HepG2 (cell line): ENCODE measurements around the gene MED23. TPM values are rescaled to one million over a fixed set of nuclear protein-coding genes. Genes with fewer than 3 reads are reported as not detected.
A peak's percentile ranks its signal among the peaks of the same experiment; 100 is the strongest.

Experiments used
- AFF4 ChIP-seq: sonication (generic); formaldehyde crosslinking; IDR thresholded peaks from 2 replicates; pipeline ENCODE4 v1.4.0; 2020; ENCODE audit warnings: missing genetic modification reagents
- ARID5B ChIP-seq: IDR thresholded peaks from 2 replicates; pipeline ENCODE4 v1.4.0; 2020; ENCODE audit warnings: mild to moderate bottlenecking, missing genetic modification reagents
- ATF6 ChIP-seq: sonication (generic); formaldehyde crosslinking; conservative IDR thresholded peaks from 2 replicates; pipeline ENCODE4 v1.4.0; 2020; ENCODE audit warnings: missing genetic modification reagents
- CBX2 ChIP-seq, 2 experiments: fragments of 200-600 bp in 1 of 2; sonication (generic); formaldehyde crosslinking in 1 of 2; IDR thresholded peaks; 2 replicates each; pipeline versions ENCODE4 v1.7.0 to v1.8.1; 2018 to 2022; ENCODE audit warnings: low read depth in 2 of 2, low read length in 1 of 2, mild to moderate bottlenecking in 1 of 2, missing genetic modification reagents in 1 of 2
- DBP ChIP-seq: sonication (generic); formaldehyde crosslinking; IDR thresholded peaks from 2 replicates; pipeline ENCODE4 v1.4.0; 2020; ENCODE audit warnings: missing genetic modification reagents; ENCODE audit errors: not compliant biosample characterization
- EP300 ChIP-seq, 3 experiments: sonication (generic) in 1 of 3; formaldehyde crosslinking in 1 of 3; IDR thresholded peaks; 2 replicates each; pipeline versions ENCODE4 v1.5.1 to v1.6.1; 2011 to 2020; ENCODE audit warnings: low read depth in 2 of 3, low read length in 2 of 3, borderline replicate concordance in 1 of 3, improper control_type of control experiment in 1 of 3, mild to moderate bottlenecking in 1 of 3, missing genetic modification reagents in 1 of 3, moderate library complexity in 1 of 3
- IKZF1 ChIP-seq: fragments of 450-650 bp; IDR thresholded peaks from 2 replicates; pipeline ENCODE4 v1.7.1; 2016
- MIER3 ChIP-seq: IDR thresholded peaks from 2 replicates; pipeline ENCODE4 v1.6.1; 2016; ENCODE audit warnings: missing compliant biosample characterization, borderline replicate concordance
- MTERF4 ChIP-seq: sonication (generic); formaldehyde crosslinking; IDR thresholded peaks from 2 replicates; pipeline ENCODE4 v1.8.0; 2023; ENCODE audit warnings: mild to moderate bottlenecking, missing genetic modification reagents
- POLR2AphosphoS5 ChIP-seq: IDR thresholded peaks from 2 replicates; pipeline ENCODE4 v1.6.1; 2012; ENCODE audit warnings: low read depth, low read length
- RELA ChIP-seq: sonication (generic); formaldehyde crosslinking; IDR thresholded peaks from 2 replicates; pipeline ENCODE4 v1.4.0; 2020; ENCODE audit warnings: missing genetic modification reagents
- USF2 ChIP-seq, 2 experiments: sonication (generic) in 1 of 2; formaldehyde crosslinking in 1 of 2; IDR thresholded peaks; 2 replicates each; pipeline versions ENCODE4 v1.5.1 to v1.6.1; 2011 to 2020; ENCODE audit warnings: borderline replicate concordance in 1 of 2, low read depth in 1 of 2, low read length in 1 of 2, mild to moderate bottlenecking in 1 of 2, missing genetic modification reagents in 1 of 2, moderate library complexity in 1 of 2
- polyA plus RNA-seq, 8 experiments: library from polyadenylated mRNA; depleted of rRNA in 3 of 8; stranded (reverse) in 7 of 8; unstranded in 1 of 8; fragments of >200 nt; fragmentation: Illumina TruSeq in 4 of 8; extraction: Trizol in 4 of 8; gene quantifications; 2 replicates each; pipeline versions ENCODE4 v1.2.1 to v1.2.3, GENCODE V29; 2011 to 2016; ENCODE audit warnings: low read depth in 4 of 8, missing spikeins in 1 of 8, mixed read lengths in 1 of 8; ENCODE audit not compliant: insufficient read depth in 1 of 8
- total RNA-seq, 5 experiments: library from RNA; depleted of rRNA; stranded (reverse); fragments of >200 nt; fragmentation: Illumina TruSeq; extraction: Trizol; gene quantifications; 2 replicates each; pipeline ENCODE4 v1.2.3, GENCODE V29; 2016; ENCODE audit warnings: low read depth in 1 of 5

The MED23 gene
- total and polyA plus RNA-seq, 2 of the 13 experiments (the other 11 are each of a cell fraction or from before 2014, with no cell fraction given), result 34.9 to 50.5 TPM

GRCh38 chr6:131575834-131576478 lies 52.1 kb downstream of the MED23 start (continued):
- TF ChIP-seq ATF6 (CRISPR knock-in tag) (0 out of 2 replicates have a peak, but pooled peaks have one; percentile 61), MTERF4 (CRISPR knock-in tag) (no peak), MIER3 (CRISPR knock-in tag) (peak; percentile 60; the same call in 1 of the 2 replicates), AFF4 (CRISPR knock-in tag) (no peak), CBX2 (IDR thresholded peaks at IDR 0.05; ENCODE audit: low read depth, low read length) (no peak), CBX2 (CRISPR knock-in tag; IDR thresholded peaks at IDR 0.05; ENCODE audit: low read depth) (no peak), ARID5B (CRISPR knock-in tag) (peak; percentile 78), DBP (no peak), RELA (CRISPR knock-in tag) (no peak), IKZF1 (no peak), POLR2AphosphoS5 (peak; percentile 64; the same call in 1 of the 2 replicates), USF2 (IDR thresholded peaks at IDR 0.05; ENCODE audit: low read depth, low read length) (no peak), USF2 (CRISPR knock-in tag; IDR thresholded peaks at IDR 0.05; ENCODE audit: borderline replicate concordance) (no peak), EP300 (IDR thresholded peaks at IDR 0.05; ENCODE audit: low read depth in 2 of 2, low read length in 2 of 2) (peak in 1 of 2 experiments; percentile 85; a peak in 2 of 4 replicates), EP300 (CRISPR knock-in tag; IDR thresholded peaks at IDR 0.05; ENCODE audit: borderline replicate concordance) (no peak)
